Esophagus squamous epithelium (tissue), 5 donors: ENCODE measurements around the gene MMADHC. TPM values are rescaled to one million over a fixed set of nuclear protein-coding genes. Genes with fewer than 3 reads are reported as not detected.

Experiments
- DNase-seq: peaks from one replicate; lab custom pipeline; 2025; lab: John Stamatoyannopoulos, UW
- H3K27ac ChIP-seq, 4 donors: fragments of 200-600 bp; sonication (generic); one replicate each; pipeline ENCODE4 v1.5.1; 2016 to 2019; ENCODE audit warnings: mild to moderate bottlenecking in 1 of 4
- H3K27me3 ChIP-seq, 4 donors: fragments of 200-600 bp; sonication (generic); 1 replicate in 3 of 4; 2 replicates in 1 of 4; pipeline versions ENCODE4 v1.5.1 to v1.6.0; 2017 to 2021; ENCODE audit warnings: antibody characterized with exemption in 1 of 4
- H3K36me3 ChIP-seq, 3 donors: fragments of 200-600 bp; sonication (generic); one replicate each; pipeline ENCODE4 v1.5.1; 2016 to 2019
- H3K4me1 ChIP-seq, 3 donors: fragments of 200-600 bp; sonication (generic); one replicate each; pipeline ENCODE4 v1.5.1; 2017 to 2019
- H3K4me3 ChIP-seq, 4 donors: fragments of 200-600 bp; sonication (generic); 1 replicate in 3 of 4; 2 replicates in 1 of 4; pipeline ENCODE4 v1.5.1; 2016 to 2019; ENCODE audit warnings: mild to moderate bottlenecking in 2 of 4, moderate library complexity in 1 of 4
- H3K9me3 ChIP-seq, 3 donors: fragments of 200-600 bp; sonication (generic); one replicate each; pipeline ENCODE4 v1.5.1; 2016 to 2019
- CTCF ChIP-seq, 6 experiments: fragments of 450-650 bp in 4 of 6; fragments of 200-600 bp in 2 of 6; sonication (generic) in 2 of 6; IDR thresholded peaks; one replicate each; pipeline ENCODE4 v1.5.1; 2016 to 2019; ENCODE audit warnings: antibody characterized with exemption in 6 of 6, mild to moderate bottlenecking in 4 of 6, moderate library complexity in 4 of 6
- POLR2A ChIP-seq, 4 donors: fragments of 450-650 bp; IDR thresholded peaks; one replicate each; pipeline ENCODE4 v1.6.1; 2017; ENCODE audit warnings: antibody characterized with exemption in 4 of 4, mild to moderate bottlenecking in 4 of 4, moderate library complexity in 3 of 4
- WGBS, 2 donors: methylation state at CpG; one replicate each; pipeline ENCODE4 v1.1.5; 2018; 5-methylcytosine and 5-hydroxymethylcytosine counted together
- intact Hi-C: fragments of 100-400 bp; cut with DNase I; formaldehyde crosslinking; loops from one replicate; pipeline ENCODE4 v1.15.0; 2022
- total RNA-seq, 4 donors: library from RNA; depleted of rRNA; stranded (reverse); fragments of >200 nt; gene quantifications; one replicate each; pipeline ENCODE4 v1.1.0, GENCODE V29; 2016
- donor health status: DM: yes; HTN: yes; CAD: no.

Gene MMADHC
- total RNA-seq, 4 donors from 2014 or later = 71.9 to 134 (median 110) TPM

GRCh38 chr2:149556452-149556851, 31.1 kb downstream of the MMADHC start:
- H3K9me3 ChIP-seq = no peaks in the 10 kb centered on the region
- WGBS, 2 donors = 24 to 58% methylated on average over 1 of the region's 1 CpG
- H3K4me1 ChIP-seq = no peaks in the 10 kb centered on the region
- no peaks in the 10 kb centered on the region for H3K27me3 ChIP-seq
- H3K4me3 ChIP-seq = no peak overlapping the region
- H3K27ac ChIP-seq = no peak overlapping the region
- H3K36me3 ChIP-seq = no peaks in the 10 kb centered on the region
- TF ChIP-seq POLR2A (IDR thresholded peaks at IDR 0.05) = no peak
- no peak for TF ChIP-seq CTCF (IDR thresholded peaks at IDR 0.05)
- no peak for DNase-seq
- intact Hi-C loops = loop anchor here (5.0 kb wide), 1 partner anchor 539 kb away; no protein-coding TSS in a partner anchor

- no peak overlapping the region for H3K4me3 ChIP-seq
- no peak for TF ChIP-seq POLR2A (IDR thresholded peaks at IDR 0.05)
- no peak for TF ChIP-seq CTCF (IDR thresholded peaks at IDR 0.05)
- H3K36me3 ChIP-seq = no peaks in the 10 kb centered on the region
- no peak overlapping the region for H3K27ac ChIP-seq
- H3K4me1 ChIP-seq = no peaks in the 10 kb centered on the region
- intact Hi-C loops = no loop called here
- 81 to 85% methylated on average over 2 of the region's 2 CpGs for WGBS, 2 donors
- no peaks in the 10 kb centered on the region for H3K27me3 ChIP-seq
- DNase-seq = no peak
- no peaks in the 10 kb centered on the region for H3K9me3 ChIP-seq
Measured at GRCh38 chr2:149552830-149553229, 34.7 kb downstream of the MMADHC start.

- no peak for TF ChIP-seq CTCF (IDR thresholded peaks at IDR 0.05)
- Histone ChIP-seq H3K27ac (no peak overlapping the region), H3K9me3 (no peaks in the 10 kb centered on the region), H3K4me1 (no peaks in the 10 kb centered on the region), H3K4me3 (no peak overlapping the region), H3K27me3 (no peaks in the 10 kb centered on the region), H3K36me3 (no peaks in the 10 kb centered on the region)
- DNase-seq = no peak
- intact Hi-C loops = no loop called here
- WGBS, 2 donors = 90 to 98% methylated on average over 4 of the region's 4 CpGs
Measured at GRCh38 chr2:149552226-149552625, 35.3 kb downstream of the MMADHC start.

GRCh38 chr2:149544692-149545091, 42.9 kb downstream of the MMADHC start:
- no peak overlapping the region for H3K27ac ChIP-seq
- H3K36me3 ChIP-seq = no peaks in the 10 kb centered on the region
- no peaks in the 10 kb centered on the region for H3K4me1 ChIP-seq
- H3K9me3 ChIP-seq = no peaks in the 10 kb centered on the region
- 41 to 42% methylated on average over 1 of the region's 1 CpG for WGBS, 2 donors
- H3K27me3 ChIP-seq = no peaks in the 10 kb centered on the region
- peak overlapping the region in 1 of 4 donors; percentile 15 for H3K4me3 ChIP-seq
- no peak for DNase-seq
- intact Hi-C loops = no loop called here
- TF ChIP-seq POLR2A (IDR thresholded peaks at IDR 0.05) = no peak
- no peak for TF ChIP-seq CTCF (IDR thresholded peaks at IDR 0.05)

- intact Hi-C loops = no loop called here
- Histone ChIP-seq H3K36me3 (no peaks in the 10 kb centered on the region), H3K4me1 (no peaks in the 10 kb centered on the region), H3K27me3 (no peaks in the 10 kb centered on the region), H3K27ac (no peak overlapping the region), H3K4me3 (no peak overlapping the region), H3K9me3 (no peaks in the 10 kb centered on the region)
- 70 to 81% methylated on average over 1 of the region's 1 CpG for WGBS, 2 donors
- TF ChIP-seq CTCF (IDR thresholded peaks at IDR 0.05) = no peak
- TF ChIP-seq POLR2A (IDR thresholded peaks at IDR 0.05) = no peak
- DNase-seq = no peak
Measured at GRCh38 chr2:149543845-149544244, 43.7 kb downstream of the MMADHC start.
